HEK293 (cell line): ENCODE measurements around the gene SYPL2.

Experiments
- KLF16 ChIP-seq: fragments of 450-650 bp; formaldehyde crosslinking; IDR thresholded peaks from 2 replicates; pipeline ENCODE4 v1.5.1; 2017; ENCODE audit warnings: missing biosample characterization, missing genetic modification characterization
- MYNN ChIP-seq: fragments of 450-650 bp; formaldehyde crosslinking; IDR thresholded peaks from 2 replicates; pipeline ENCODE4 v1.5.1; 2016; ENCODE audit warnings: missing biosample characterization, missing genetic modification characterization, borderline replicate concordance
- SCRT1 ChIP-seq: fragments of 450-650 bp; formaldehyde crosslinking; IDR thresholded peaks from 2 replicates; pipeline ENCODE4 v1.5.1; 2016; ENCODE audit warnings: missing biosample characterization, missing genetic modification characterization, borderline replicate concordance
- ZNF121 ChIP-seq: fragments of 450-650 bp; formaldehyde crosslinking; IDR thresholded peaks from 2 replicates; pipeline ENCODE4 v1.5.1; 2016; ENCODE audit warnings: missing biosample characterization, missing genetic modification characterization
- ZNF138 ChIP-seq: fragments of 450-650 bp; formaldehyde crosslinking; IDR thresholded peaks from 2 replicates; pipeline ENCODE4 v1.5.1; 2016; ENCODE audit warnings: missing biosample characterization, missing genetic modification characterization, borderline replicate concordance
- ZNF140 ChIP-seq: fragments of 450-650 bp; formaldehyde crosslinking; IDR thresholded peaks from 2 replicates; pipeline ENCODE4 v1.5.1; 2016; ENCODE audit warnings: missing biosample characterization, missing genetic modification characterization
- ZNF148 ChIP-seq: fragments of 450-650 bp; formaldehyde crosslinking; IDR thresholded peaks from 2 replicates; pipeline ENCODE4 v1.5.0; 2017; ENCODE audit warnings: missing biosample characterization, missing genetic modification characterization, borderline replicate concordance
- ZNF221 ChIP-seq: fragments of 450-650 bp; formaldehyde crosslinking; IDR thresholded peaks from 2 replicates; pipeline ENCODE4 v1.5.1; 2017; ENCODE audit warnings: missing biosample characterization, missing genetic modification characterization, borderline replicate concordance
- ZNF248 ChIP-seq: fragments of 450-650 bp; formaldehyde crosslinking; IDR thresholded peaks from 2 replicates; pipeline ENCODE4 v1.5.1; 2017; ENCODE audit warnings: missing biosample characterization, missing genetic modification characterization
- ZNF26 ChIP-seq: fragments of 450-650 bp; formaldehyde crosslinking; IDR thresholded peaks from 2 replicates; pipeline ENCODE4 v1.5.1; 2016; ENCODE audit warnings: missing biosample characterization, missing genetic modification characterization
- ZNF341 ChIP-seq: fragments of 450-650 bp; formaldehyde crosslinking; IDR thresholded peaks from 2 replicates; pipeline ENCODE4; 2016; ENCODE audit warnings: low read depth, missing biosample characterization, missing genetic modification characterization
- ZNF37A ChIP-seq: fragments of 450-650 bp; IDR thresholded peaks from 2 replicates; pipeline ENCODE4 v1.5.1; 2018; ENCODE audit warnings: missing biosample characterization, missing genetic modification characterization
- ZNF391 ChIP-seq: fragments of 450-650 bp; formaldehyde crosslinking; IDR thresholded peaks from 2 replicates; pipeline ENCODE4 v1.5.1; 2016; ENCODE audit warnings: low read depth, missing biosample characterization, missing genetic modification characterization, borderline replicate concordance
- ZNF501 ChIP-seq: fragments of 450-650 bp; formaldehyde crosslinking; IDR thresholded peaks from 2 replicates; pipeline ENCODE4 v1.5.1; 2016; ENCODE audit warnings: missing biosample characterization, missing genetic modification characterization
- ZNF585B ChIP-seq: fragments of 450-650 bp; formaldehyde crosslinking; IDR thresholded peaks from 2 replicates; pipeline ENCODE4 v1.5.1; 2016; ENCODE audit warnings: missing biosample characterization, missing genetic modification characterization
- ZNF624 ChIP-seq: fragments of 450-650 bp; formaldehyde crosslinking; IDR thresholded peaks from 2 replicates; pipeline ENCODE4 v1.5.1; 2017; ENCODE audit warnings: missing biosample characterization, missing genetic modification characterization
- ZNF629 ChIP-seq: fragments of 450-650 bp; formaldehyde crosslinking; IDR thresholded peaks from 2 replicates; pipeline ENCODE4 v1.5.1; 2017; ENCODE audit warnings: missing biosample characterization, missing genetic modification characterization
- ZNF645 ChIP-seq: fragments of 450-650 bp; formaldehyde crosslinking; IDR thresholded peaks from 2 replicates; pipeline ENCODE4; 2016; ENCODE audit warnings: missing biosample characterization, missing genetic modification characterization
- ZNF768 ChIP-seq: fragments of 450-650 bp; formaldehyde crosslinking; IDR thresholded peaks from 2 replicates; pipeline ENCODE4 v1.5.1; 2018; ENCODE audit warnings: missing biosample characterization, mild to moderate bottlenecking, missing genetic modification characterization
- ZNF792 ChIP-seq: fragments of 450-650 bp; formaldehyde crosslinking; IDR thresholded peaks from 2 replicates; pipeline ENCODE4 v1.5.1; 2016; ENCODE audit warnings: missing biosample characterization, missing genetic modification characterization
- ZNF837 ChIP-seq: fragments of 450-650 bp; formaldehyde crosslinking; IDR thresholded peaks from 2 replicates; pipeline ENCODE4 v1.5.1; 2016; ENCODE audit warnings: missing biosample characterization, missing genetic modification characterization
- ZSCAN4 ChIP-seq: fragments of 450-650 bp; formaldehyde crosslinking; IDR thresholded peaks from 2 replicates; pipeline ENCODE4 v1.5.1; 2017; ENCODE audit warnings: missing biosample characterization, missing genetic modification characterization
- TF ChIP-seq, protein P1 (sequence below): fragments of 450-650 bp; formaldehyde crosslinking; IDR thresholded peaks from 2 replicates; pipeline ENCODE4 v1.5.1; 2016; ENCODE audit warnings: missing biosample characterization, missing genetic modification characterization
- TF ChIP-seq, protein P2 (sequence below): fragments of 450-650 bp; formaldehyde crosslinking; IDR thresholded peaks from 2 replicates; pipeline ENCODE4 v1.5.1; 2016; ENCODE audit warnings: missing biosample characterization, missing genetic modification characterization
- TF ChIP-seq, protein P3 (sequence below): fragments of 450-650 bp; formaldehyde crosslinking; IDR thresholded peaks from 2 replicates; pipeline ENCODE4 v1.5.1; 2017; ENCODE audit warnings: missing biosample characterization, missing genetic modification characterization

The SYPL2 gene

DNA sequence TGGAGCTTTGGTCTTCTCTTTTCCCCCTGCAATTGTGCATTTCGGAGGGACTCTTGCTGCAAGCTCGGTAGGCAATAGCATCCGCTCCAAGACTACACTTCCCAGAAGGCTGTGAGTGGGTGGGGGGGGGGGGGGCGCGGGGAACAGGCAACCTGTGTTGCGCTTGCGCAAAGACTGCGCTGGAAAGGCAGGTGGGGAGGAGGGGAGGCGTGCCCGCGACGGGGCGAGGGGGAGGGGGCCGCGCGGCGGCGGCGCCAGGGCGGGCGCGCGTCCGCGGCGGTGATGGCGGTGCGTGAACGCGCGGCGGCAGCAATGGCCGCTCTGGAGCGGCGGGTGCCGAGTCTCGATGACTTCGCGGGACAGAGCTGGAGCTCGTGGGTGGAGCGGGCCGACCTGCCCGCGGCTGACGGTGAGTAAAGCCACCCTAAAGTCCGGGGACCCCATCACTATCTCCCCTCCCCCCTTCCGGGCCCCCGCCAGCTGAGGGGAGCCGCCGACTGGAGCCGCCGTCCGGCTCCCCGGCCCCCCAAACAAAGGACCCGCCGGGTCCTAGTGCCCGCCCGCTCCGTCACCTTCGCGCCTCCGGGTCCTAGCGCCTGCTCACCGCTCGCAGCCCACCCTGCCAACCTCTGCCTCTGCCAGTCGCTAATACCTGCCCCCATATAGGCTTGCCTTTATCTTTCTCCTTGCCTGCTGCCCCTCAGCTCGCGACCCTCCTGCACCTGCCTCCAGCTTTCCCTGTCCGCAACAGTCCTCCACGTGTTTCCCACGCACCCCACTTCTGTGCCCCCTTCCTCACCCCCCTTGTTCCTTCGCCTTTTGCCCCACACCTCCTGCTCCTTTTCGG, 17.5 kb downstream of the SYPL2 start, which contains the start of gene ATXN7L2 (continued):
- TF ChIP-seq ZSCAN4 (tag by site-specific recombination) (peak; percentile 75), ZNF26 (tag by site-specific recombination) (no peak), ZNF629 (tag by site-specific recombination) (peak; percentile 85), ZNF585B (0 out of 2 replicates have a peak, but pooled peaks have one; percentile 22), ZNF121 (peak; percentile 70; the same call in 1 of the 2 replicates), ZNF138 (tag by site-specific recombination) (no peak), ZNF792 (tag by site-specific recombination) (0 out of 2 replicates have a peak, but pooled peaks have one; percentile 64), ZNF768 (tag by site-specific recombination) (no peak), ZNF624 (tag by site-specific recombination) (peak; percentile 93), ZNF221 (tag by site-specific recombination) (peak; percentile 91; the same call in 1 of the 2 replicates), ZNF140 (tag by site-specific recombination) (no peak; the same call in 1 of the 2 replicates), ZNF645 (tag by site-specific recombination) (peak; percentile 76; the same call in 1 of the 2 replicates), ZNF341 (no peak), SCRT1 (tag by site-specific recombination) (peak; percentile 60; the same call in 1 of the 2 replicates), ZNF837 (tag by site-specific recombination) (peak; percentile 56; the same call in 1 of the 2 replicates), MYNN (tag by site-specific recombination) (peak; percentile 69), ZNF501 (tag by site-specific recombination) (peak; percentile 100), ZNF37A (tag by site-specific recombination) (peak; percentile 66; the same call in 1 of the 2 replicates), ZNF391 (tag by site-specific recombination) (peak; percentile 99), ZNF148 (tag by site-specific recombination) (peak; percentile 91), KLF16 (tag by site-specific recombination) (peak; percentile 99), ZNF248 (tag by site-specific recombination) (no peak)
- TF ChIP-seq, protein P1, sequence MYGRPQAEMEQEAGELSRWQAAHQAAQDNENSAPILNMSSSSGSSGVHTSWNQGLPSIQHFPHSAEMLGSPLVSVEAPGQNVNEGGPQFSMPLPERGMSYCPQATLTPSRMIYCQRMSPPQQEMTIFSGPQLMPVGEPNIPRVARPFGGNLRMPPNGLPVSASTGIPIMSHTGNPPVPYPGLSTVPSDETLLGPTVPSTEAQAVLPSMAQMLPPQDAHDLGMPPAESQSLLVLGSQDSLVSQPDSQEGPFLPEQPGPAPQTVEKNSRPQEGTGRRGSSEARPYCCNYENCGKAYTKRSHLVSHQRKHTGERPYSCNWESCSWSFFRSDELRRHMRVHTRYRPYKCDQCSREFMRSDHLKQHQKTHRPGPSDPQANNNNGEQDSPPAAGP, result peak; percentile 94
- TF ChIP-seq, protein P2, sequence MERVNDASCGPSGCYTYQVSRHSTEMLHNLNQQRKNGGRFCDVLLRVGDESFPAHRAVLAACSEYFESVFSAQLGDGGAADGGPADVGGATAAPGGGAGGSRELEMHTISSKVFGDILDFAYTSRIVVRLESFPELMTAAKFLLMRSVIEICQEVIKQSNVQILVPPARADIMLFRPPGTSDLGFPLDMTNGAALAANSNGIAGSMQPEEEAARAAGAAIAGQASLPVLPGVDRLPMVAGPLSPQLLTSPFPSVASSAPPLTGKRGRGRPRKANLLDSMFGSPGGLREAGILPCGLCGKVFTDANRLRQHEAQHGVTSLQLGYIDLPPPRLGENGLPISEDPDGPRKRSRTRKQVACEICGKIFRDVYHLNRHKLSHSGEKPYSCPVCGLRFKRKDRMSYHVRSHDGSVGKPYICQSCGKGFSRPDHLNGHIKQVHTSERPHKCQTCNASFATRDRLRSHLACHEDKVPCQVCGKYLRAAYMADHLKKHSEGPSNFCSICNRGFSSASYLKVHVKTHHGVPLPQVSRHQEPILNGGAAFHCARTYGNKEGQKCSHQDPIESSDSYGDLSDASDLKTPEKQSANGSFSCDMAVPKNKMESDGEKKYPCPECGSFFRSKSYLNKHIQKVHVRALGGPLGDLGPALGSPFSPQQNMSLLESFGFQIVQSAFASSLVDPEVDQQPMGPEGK (tag by site-specific recombination), result peak; percentile 99
- TF ChIP-seq, protein P3, sequence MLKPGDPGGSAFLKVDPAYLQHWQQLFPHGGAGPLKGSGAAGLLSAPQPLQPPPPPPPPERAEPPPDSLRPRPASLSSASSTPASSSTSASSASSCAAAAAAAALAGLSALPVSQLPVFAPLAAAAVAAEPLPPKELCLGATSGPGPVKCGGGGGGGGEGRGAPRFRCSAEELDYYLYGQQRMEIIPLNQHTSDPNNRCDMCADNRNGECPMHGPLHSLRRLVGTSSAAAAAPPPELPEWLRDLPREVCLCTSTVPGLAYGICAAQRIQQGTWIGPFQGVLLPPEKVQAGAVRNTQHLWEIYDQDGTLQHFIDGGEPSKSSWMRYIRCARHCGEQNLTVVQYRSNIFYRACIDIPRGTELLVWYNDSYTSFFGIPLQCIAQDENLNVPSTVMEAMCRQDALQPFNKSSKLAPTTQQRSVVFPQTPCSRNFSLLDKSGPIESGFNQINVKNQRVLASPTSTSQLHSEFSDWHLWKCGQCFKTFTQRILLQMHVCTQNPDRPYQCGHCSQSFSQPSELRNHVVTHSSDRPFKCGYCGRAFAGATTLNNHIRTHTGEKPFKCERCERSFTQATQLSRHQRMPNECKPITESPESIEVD (tag by site-specific recombination), result no peak
